Right lobe of liver (tissue), 6 donors: Measurements from ENCODE around the gene HES2. TPM values are rescaled to one million over a fixed set of nuclear protein-coding genes. Genes with fewer than 3 reads are reported as not detected.
A peak's percentile ranks its signal among the peaks of the same experiment; 100 is the strongest.
"Not testable (repeated sequence)": the region's sequence is repeated elsewhere in the genome, so short reads cannot be mapped to it uniquely, and the experiment has no call there.

ENCODE experiments used
- ATAC-seq, 4 donors: fragments of 200-7000 bp; cut with Tn5 transposase; one replicate each; pipeline ENCODE4 v1.9.1; 2020; ENCODE audit warnings: mild to moderate bottlenecking in 4 of 4, moderate library complexity in 4 of 4
- DNase-seq, 3 donors: peaks; one replicate each; pipeline ENCODE4 v3.0.0-alpha.2; 2020
- H3K27ac ChIP-seq, 3 donors: fragments of 200-600 bp; one replicate each; pipeline ENCODE4 v1.8.0; 2022
- H3K27me3 ChIP-seq, 2 donors: fragments of 200-600 bp; one replicate each; pipeline ENCODE4 v1.8.0; 2022
- H3K36me3 ChIP-seq, 4 donors: fragments of 200-600 bp; sonication (generic) in 1 of 4; one replicate each; pipeline versions ENCODE4 v1.5.1 to v1.8.0; 2017 to 2022; ENCODE audit warnings: control low read depth in 1 of 4
- H3K4me1 ChIP-seq, 4 donors: fragments of 200-600 bp; sonication (generic) in 1 of 4; one replicate each; pipeline versions ENCODE4 v1.5.1 to v1.8.0; 2017 to 2022; ENCODE audit warnings: control low read depth in 1 of 4
- H3K4me3 ChIP-seq, 3 donors: fragments of 200-600 bp; one replicate each; pipeline ENCODE4 v1.8.0; 2022
- H3K9me3 ChIP-seq, 4 donors: fragments of 200-600 bp; sonication (generic) in 1 of 4; one replicate each; pipeline versions ENCODE4 v1.5.1 to v1.8.0; 2017 to 2022; ENCODE audit warnings: control low read depth in 1 of 4
- CTCF ChIP-seq, 4 donors: fragments of 200-600 bp in 3 of 4; fragments of 450-650 bp in 1 of 4; IDR thresholded peaks; one replicate each; pipeline versions ENCODE4 v1.5.1 to v1.8.0; 2016 to 2022; ENCODE audit warnings: antibody characterized with exemption in 4 of 4, mild to moderate bottlenecking in 2 of 4
- POLR2A ChIP-seq: fragments of 450-650 bp; IDR thresholded peaks from one replicate; pipeline ENCODE4 v1.6.1; 2017; ENCODE audit warnings: antibody characterized with exemption, mild to moderate bottlenecking
- WGBS: methylation state at CpG from one replicate; pipeline ENCODE4 v1.1.6; 2018; ENCODE audit warnings: low coverage, low lambda C conversion rate; ENCODE audit not compliant: insufficient coverage; ENCODE audit errors: missing lambda C conversion rate; 5-methylcytosine and 5-hydroxymethylcytosine counted together
- intact Hi-C, 2 donors: fragments of 100-400 bp; cut with DNase I; formaldehyde crosslinking; loops; one replicate each; pipeline versions ENCODE4 v1.11.2 to v1.14.1; 2022
- total RNA-seq, 6 experiments: library from RNA; depleted of rRNA in 2 of 6; stranded (reverse); fragments of >200 nt in 2 of 6; fragmentation: NEBNext Ultra II Directional in 3 of 6; extraction: Animal tissue kit (Norgen Biotek cat#: 25700) in 3 of 6; gene quantifications; one replicate each; pipeline versions ENCODE4 v1.1.0 to v1.2.4, GENCODE V29; 2016 to 2023
- donor health status: DM: no; HTN: yes; CAD: no.
- donor health status: DM: no; HTN: no; CAD: no.
- donor health status: DM: no; HTN: no; CAD: no.
- donor health status: DM: no; HTN: yes; CAD: no.
- donor health status: DM: no; HTN: yes; CAD: no.

HES2 gene
- total RNA-seq, 6 experiments from 2014 or later: 0.27 to 1.2 (median 0.68) TPM; not detected in 3

GRCh38 chr1:6441586-6441985, 21.9 kb upstream of the HES2 start:
- intact Hi-C loops: no loop called here
- H3K4me1 ChIP-seq: peaks cover 0 to 23% (median 11%) of the 10 kb centered on the region in 4 donors
- no peak for DNase-seq
- no peaks in the 10 kb centered on the region for H3K36me3 ChIP-seq
- H3K27ac ChIP-seq: no peak overlapping the region
- TF ChIP-seq CTCF (IDR thresholded peaks at IDR 0.05) (no peak), POLR2A (no peak)
- H3K27me3 ChIP-seq: no peaks in the 10 kb centered on the region
- H3K9me3 ChIP-seq: no peaks in the 10 kb centered on the region
- WGBS: no CpG with 5 or more reads among the region's 7 CpGs
- H3K4me3 ChIP-seq: no peak overlapping the region
- ATAC-seq: no peak

- no peaks in the 10 kb centered on the region for H3K9me3 ChIP-seq
- no peaks in the 10 kb centered on the region for H3K36me3 ChIP-seq
- no peak overlapping the region for H3K4me3 ChIP-seq
- peaks cover 0 to 17% (median 7%) of the 10 kb centered on the region in 4 donors for H3K4me1 ChIP-seq
- ATAC-seq: peak; percentile 64 to 75 (median 68)
- intact Hi-C loops: no loop called here
- H3K27me3 ChIP-seq: no peaks in the 10 kb centered on the region
- no peak for TF ChIP-seq POLR2A
- TF ChIP-seq CTCF (IDR thresholded peaks at IDR 0.05): peak; percentile 8 to 32 (median 21)
- DNase-seq: peak in 2 of 3 donors; percentile 75 to 76
- H3K27ac ChIP-seq: no peak overlapping the region
- WGBS: 36% methylated on average over 3 of the region's 101 CpGs
Measured at GRCh38 chr1:6440198-6441126, 20.7 kb upstream of the HES2 start.

DNA sequence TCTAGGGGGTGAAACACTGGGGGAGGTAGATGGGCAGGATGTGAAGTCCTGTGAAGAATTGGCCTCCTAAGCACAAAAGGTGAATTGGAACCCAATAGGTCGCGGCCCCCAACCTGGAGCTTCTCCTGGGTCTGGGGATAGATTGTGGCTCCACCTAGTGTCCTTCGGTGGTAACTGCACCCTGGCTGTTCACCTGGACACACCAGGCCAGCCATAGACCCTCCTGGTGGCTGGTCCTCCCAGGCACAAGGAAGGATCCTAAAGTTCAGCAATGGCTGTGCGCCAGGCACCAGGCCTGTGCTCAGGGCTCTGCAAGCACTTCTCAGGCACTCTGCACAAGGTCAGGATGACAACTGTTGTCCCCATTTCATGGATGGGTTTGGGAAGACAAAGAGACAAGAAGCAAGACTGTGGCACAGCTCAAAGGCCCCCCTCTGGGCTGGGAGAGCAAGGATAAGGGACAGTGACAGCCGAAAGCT, 18.4 kb upstream of the HES2 start:
- H3K27ac ChIP-seq: no peak overlapping the region
- TF ChIP-seq POLR2A: no peak
- peak; percentile 78 to 95 (median 92) for TF ChIP-seq CTCF (IDR thresholded peaks at IDR 0.05)
- 0% methylated on average over 3 of the region's 5 CpGs for WGBS
- ATAC-seq (peak; percentile 65 to 77 (median 74)), DNase-seq (peak in 1 of 3 donors; percentile 65)
- peaks cover 0 to 7% (median 1%) of the 10 kb centered on the region in 4 donors for H3K4me1 ChIP-seq
- no peaks in the 10 kb centered on the region for H3K27me3 ChIP-seq
- H3K9me3 ChIP-seq: no peaks in the 10 kb centered on the region
- H3K36me3 ChIP-seq: no peaks in the 10 kb centered on the region
- no peak overlapping the region for H3K4me3 ChIP-seq
- intact Hi-C loops: no loop called here

DNA sequence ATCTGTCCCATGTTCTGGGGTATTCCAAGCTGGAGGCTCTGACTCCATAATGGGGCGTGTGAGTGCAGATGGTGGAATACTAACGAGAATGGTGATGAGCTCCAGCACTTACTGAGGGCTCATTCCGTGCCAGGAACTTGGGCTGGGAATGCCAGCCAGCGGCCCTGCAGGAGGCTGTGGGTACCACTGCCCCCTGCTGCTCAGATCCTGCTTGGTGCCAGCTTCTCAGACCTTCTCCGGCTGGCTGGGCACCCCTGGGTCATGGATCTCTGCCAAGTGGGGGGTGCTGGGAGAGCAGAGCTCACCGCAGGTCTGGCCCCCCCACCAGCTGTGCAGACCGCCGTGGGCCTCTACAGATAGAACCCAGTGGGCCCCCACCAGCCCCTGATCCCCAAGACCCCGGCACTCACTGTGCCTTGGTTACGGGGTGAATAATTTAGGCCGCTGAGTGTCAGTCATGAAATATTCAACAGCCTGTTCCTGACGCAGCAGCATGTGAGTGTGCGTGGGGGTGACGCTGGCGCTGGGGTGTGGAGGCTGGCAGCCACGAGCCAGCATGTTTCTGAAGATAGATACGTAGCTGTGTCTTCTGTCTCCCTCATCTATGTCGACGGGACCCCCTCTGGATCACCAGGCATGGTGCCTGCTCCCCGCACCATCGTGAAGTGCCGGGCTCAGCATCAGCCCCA, 17.4 kb upstream of the HES2 start:
- ATAC-seq, H3K27ac ChIP-seq, H3K9me3 ChIP-seq, DNase-seq, intact Hi-C loops, H3K4me3 ChIP-seq, H3K36me3 ChIP-seq, H3K27me3 ChIP-seq, H3K4me1 ChIP-seq: not testable (repeated sequence)
- 26% methylated on average over 7 of the region's 22 CpGs for WGBS
- TF ChIP-seq CTCF (IDR thresholded peaks at IDR 0.05): peak in 2 of 4 donors; percentile 8 to 16

- intact Hi-C loops, H3K27ac ChIP-seq, H3K4me1 ChIP-seq, H3K27me3 ChIP-seq, ATAC-seq, H3K36me3 ChIP-seq, H3K4me3 ChIP-seq, H3K9me3 ChIP-seq, DNase-seq: not testable (repeated sequence)
- WGBS: 57% methylated on average over 3 of the region's 3 CpGs
Measured at GRCh38 chr1:6436277-6436676, 16.6 kb upstream of the HES2 start.
